T-cell (primary cell): ENCODE data around the gene CPN1. TPM values are rescaled to one million over a fixed set of nuclear protein-coding genes. Genes with fewer than 3 reads are reported as not detected.

Experiments used
- ATAC-seq, 4 experiments: fragments of 200-7000 bp in 3 of 4; fragments of 150-1000 bp in 1 of 4; cut with Tn5 transposase; replicated peaks in 1 of 4; 1 replicate in 3 of 4; 2 replicates in 1 of 4; pipeline ENCODE4 v1.10.0; 2021; ENCODE audit warnings: moderate library complexity in 3 of 4, mild to moderate bottlenecking in 2 of 4, moderate number of reproducible peaks in 1 of 4
- CTCF ChIA-PET, 2 donors: fragments of 300-600 bp; sonication (Branson Sonifier 250); formaldehyde crosslinking; loops; one replicate each; lab custom pipeline; 2022; ENCODE audit warnings: antibody characterized with exemption in 2 of 2; lab: Charles Lee
- POLR2A ChIA-PET, 2 donors: fragments of 300-600 bp; sonication (Branson Sonifier 250); formaldehyde crosslinking; loops; one replicate each; lab custom pipeline; 2022; ENCODE audit warnings: antibody characterized with exemption in 2 of 2; lab: Charles Lee
- DNase-seq, 35 experiments: peaks; one replicate each; pipeline versions ENCODE4 v3.0.0 to v3.0.0-alpha.2; 2013 to 2023
- H3K27ac ChIP-seq: one replicate; pipeline ENCODE4 v1.5.1; 2013; ENCODE audit warnings: low read length
- H3K27me3 ChIP-seq, 2 experiments: replicated peaks in 1 of 2; 1 replicate in 1 of 2; 2 replicates in 1 of 2; pipeline versions ENCODE4 v1.6.1 to v1.7.0; 2013; ENCODE audit warnings: low read length in 1 of 2, mixed read lengths in 1 of 2; ENCODE audit not compliant: control insufficient read depth in 2 of 2, insufficient read depth in 2 of 2; ENCODE audit errors: extremely low read depth in 1 of 2
- H3K36me3 ChIP-seq, 2 donors: 1 replicate in 1 of 2; 2 replicates in 1 of 2; pipeline versions ENCODE4 v1.6.1 to v1.7.0; 2013; ENCODE audit warnings: low read length in 1 of 2; ENCODE audit not compliant: control insufficient read depth in 2 of 2, insufficient read depth in 1 of 2; ENCODE audit errors: extremely low read depth in 1 of 2
- H3K4me1 ChIP-seq, 2 experiments: 1 replicate in 1 of 2; 2 replicates in 1 of 2; pipeline versions ENCODE4 v1.6.1 to v1.7.0; 2013; ENCODE audit warnings: low read length in 2 of 2, mixed read lengths in 1 of 2; ENCODE audit not compliant: insufficient read depth in 2 of 2, control insufficient read depth in 1 of 2; ENCODE audit errors: extremely low read depth in 1 of 2
- H3K4me3 ChIP-seq, 2 donors: 1 replicate in 1 of 2; 2 replicates in 1 of 2; pipeline versions ENCODE4 v1.5.1 to v1.7.0; 2013; ENCODE audit warnings: mild to moderate bottlenecking in 2 of 2, low read length in 1 of 2, moderate library complexity in 1 of 2; ENCODE audit not compliant: control insufficient read depth in 1 of 2; ENCODE audit errors: extremely low read depth in 1 of 2
- H3K9me3 ChIP-seq: 2 replicates; pipeline ENCODE4 v1.7.0; 2013
- H3K27ac Mint-ChIP-seq, 2 donors: one replicate each; pipeline ENCODE4 v1.8.0; 2020 to 2021; ENCODE audit warnings: mild to moderate bottlenecking in 2 of 2, mixed read lengths in 2 of 2
- H3K27me3 Mint-ChIP-seq, 2 donors: one replicate each; pipeline ENCODE4 v1.8.0; 2021 to 2022; ENCODE audit warnings: mixed read lengths in 2 of 2
- H3K36me3 Mint-ChIP-seq: one replicate; pipeline ENCODE4 v1.8.0; 2021; ENCODE audit warnings: mixed read lengths
- H3K4me1 Mint-ChIP-seq, 3 donors: one replicate each; pipeline ENCODE4 v1.8.0; 2020 to 2022; ENCODE audit warnings: mixed read lengths in 3 of 3, mild to moderate bottlenecking in 1 of 3
- H3K4me3 Mint-ChIP-seq, 3 donors: one replicate each; pipeline ENCODE4 v1.8.0; 2020 to 2022; ENCODE audit warnings: mild to moderate bottlenecking in 3 of 3, mixed read lengths in 3 of 3, moderate library complexity in 3 of 3
- H3K9me3 Mint-ChIP-seq, 3 donors: one replicate each; pipeline ENCODE4 v1.8.0; 2020 to 2022; ENCODE audit warnings: mixed read lengths in 3 of 3
- WGBS: methylation state at CpG from one replicate; pipeline ENCODE4 v1.1.5; 2013; ENCODE audit warnings: missing lambda C conversion rate; ENCODE audit not compliant: insufficient coverage; 5-methylcytosine and 5-hydroxymethylcytosine counted together
- total RNA-seq, 35 experiments: library from RNA in 6 of 35; stranded (reverse) in 6 of 35; fragments of 120-200 nt in 1 of 35; gene quantifications; one replicate each; pipeline versions ENCODE4 v1.2.1 to v1.2.4 and lab custom pipeline; 2013 to 2026

CPN1 gene
- total RNA-seq, 5 donors from 2014 or later (not counting 1 experiment from before 2014, with no cell fraction given) = not detected

GRCh38 chr10:100000109-100000644 lies 81.5 kb downstream of the CPN1 start:
- Histone ChIP-seq H3K4me3 (no peak overlapping the region), H3K27me3 (no peaks in the 10 kb centered on the region), H3K9me3 (no peaks in the 10 kb centered on the region), H3K4me1 (peaks cover 0 to under 1% of the 10 kb centered on the region in 2 experiments), H3K27ac (no peak overlapping the region), H3K36me3 (no peaks in the 10 kb centered on the region)
- ChIA-PET CTCF (interaction anchor here in 1 of 2 donors (0.5 kb wide), 1 partner anchor 46 kb away, joined by 3 read pairs; no protein-coding TSS in a partner anchor), POLR2A (no interaction called here)
- ATAC-seq = no peak
- no peak overlapping the region for H3K4me3 Mint-ChIP-seq
- peaks cover 14% of the 10 kb centered on the region for H3K36me3 Mint-ChIP-seq
- no peaks in the 10 kb centered on the region for H3K9me3 Mint-ChIP-seq
- H3K27ac Mint-ChIP-seq = no peak overlapping the region
- peaks cover 0 to 1% of the 10 kb centered on the region in 2 donors for H3K27me3 Mint-ChIP-seq
- peaks cover 5 to 11% (median 6%) of the 10 kb centered on the region in 3 donors for H3K4me1 Mint-ChIP-seq
- DNase-seq = no peak
- 100% methylated on average over 2 of the region's 6 CpGs for WGBS

DNA sequence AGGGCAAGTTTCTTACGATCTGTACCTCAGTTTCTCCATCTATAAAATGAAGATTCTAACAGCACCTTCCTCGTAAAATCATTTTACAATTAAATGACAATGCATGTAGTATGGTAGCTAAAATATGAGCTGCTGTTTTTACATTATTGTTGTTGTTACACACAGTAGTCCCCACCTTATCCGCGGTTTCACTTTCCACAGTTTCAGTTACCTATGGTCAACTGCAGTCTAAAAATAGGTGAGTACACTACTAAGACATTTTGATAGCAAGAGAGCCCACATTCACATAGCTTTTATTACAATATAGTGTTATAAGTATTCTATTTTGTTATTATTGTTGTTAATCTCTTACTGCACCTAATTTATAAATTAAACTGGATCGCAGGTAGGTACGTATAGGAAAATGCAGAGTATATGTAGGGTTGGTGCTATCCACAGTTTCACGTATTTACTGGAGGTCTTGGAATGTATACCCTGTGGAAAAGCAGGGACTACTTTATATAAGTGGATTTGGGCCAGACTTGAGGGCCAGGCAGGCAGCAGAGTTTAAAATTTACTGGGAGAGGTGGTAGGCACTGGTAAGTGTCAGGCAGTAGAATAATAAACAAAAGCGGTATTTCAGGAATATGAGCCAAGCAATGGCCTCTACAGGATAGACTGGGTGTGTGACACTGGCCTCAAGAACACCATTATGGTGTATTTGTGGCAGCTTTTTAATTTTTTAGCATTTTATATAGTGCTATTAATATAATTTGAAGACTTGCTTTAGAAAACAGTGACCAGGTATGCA lies 82.2 kb downstream of the CPN1 start:
- ChIA-PET POLR2A (no interaction called here), CTCF (interaction anchor here in 1 of 2 donors (0.5 kb wide), 1 partner anchor 47 kb away, joined by 3 read pairs; no protein-coding TSS in a partner anchor)
- no peak overlapping the region for H3K27ac ChIP-seq
- H3K9me3 ChIP-seq = no peaks in the 10 kb centered on the region
- Mint-ChIP-seq H3K36me3 (peaks cover 15% of the 10 kb centered on the region), H3K9me3 (no peaks in the 10 kb centered on the region), H3K27ac (no peak overlapping the region), H3K27me3 (peaks cover 0 to 1% of the 10 kb centered on the region in 2 donors), H3K4me3 (no peak overlapping the region), H3K4me1 (peaks cover 9 to 14% (median 11%) of the 10 kb centered on the region in 3 donors)
- no peak overlapping the region for H3K4me3 ChIP-seq
- no peaks in the 10 kb centered on the region for H3K36me3 ChIP-seq
- H3K27me3 ChIP-seq = no peaks in the 10 kb centered on the region
- 83% methylated on average over 1 of the region's 8 CpGs for WGBS
- no peak for DNase-seq
- peaks cover 5 to 6% of the 10 kb centered on the region in 2 experiments for H3K4me1 ChIP-seq
- ATAC-seq = no peak

GRCh38 chr10:99998889-99999288 lies 82.8 kb downstream of the CPN1 start:
- WGBS = 100% methylated on average over 2 of the region's 6 CpGs
- H3K4me3 Mint-ChIP-seq = no peak overlapping the region

DNA sequence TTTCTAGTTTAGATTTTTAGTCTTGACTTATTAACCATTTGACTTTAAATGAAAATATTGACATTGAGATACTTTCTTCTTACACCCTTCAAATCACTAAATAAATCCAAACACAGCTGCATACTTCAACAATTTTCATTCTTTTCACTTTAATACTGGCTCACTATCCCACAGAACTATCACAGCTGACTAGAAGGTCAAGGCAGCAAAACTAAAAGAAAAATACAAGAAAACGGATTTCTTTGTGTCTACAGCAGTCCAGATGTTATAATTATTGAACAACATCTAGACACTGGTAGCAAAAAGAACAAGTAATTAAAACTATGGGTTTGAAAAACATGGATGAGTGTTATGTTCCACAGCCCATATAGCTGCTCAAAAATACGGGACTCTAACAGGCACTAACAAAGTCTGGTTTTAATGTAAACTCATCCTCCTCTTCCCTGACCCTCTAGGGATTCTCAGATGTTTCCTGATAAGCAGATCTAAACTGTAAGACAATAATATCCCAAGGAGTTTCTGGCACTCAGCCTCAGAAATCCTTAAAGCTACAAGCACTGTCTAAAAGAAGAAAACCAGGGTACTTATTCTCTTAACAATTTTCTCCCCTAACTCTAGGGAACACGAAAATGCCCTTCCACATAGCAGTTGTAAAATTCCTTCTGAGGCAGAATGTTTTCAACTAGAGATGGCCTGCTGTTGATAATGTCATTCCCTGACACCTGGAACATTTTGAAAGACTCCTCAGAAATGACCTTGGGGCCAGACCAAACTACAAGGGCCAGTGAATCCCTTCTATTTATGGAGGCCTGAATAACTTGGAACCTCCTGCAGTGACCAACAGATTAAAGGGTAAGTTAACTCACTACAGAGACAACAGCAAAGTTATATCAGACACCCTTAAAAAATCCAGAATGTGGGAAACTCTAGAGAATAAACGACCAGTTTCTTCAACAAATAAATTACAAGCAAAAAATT lies 84.7 kb downstream of the CPN1 start:
- peaks cover 0 to 1% of the 10 kb centered on the region in 2 donors for H3K27me3 Mint-ChIP-seq
- no peak overlapping the region for H3K4me3 Mint-ChIP-seq
- H3K4me1 Mint-ChIP-seq = peaks cover 17 to 25% (median 19%) of the 10 kb centered on the region in 3 donors
- ATAC-seq (no peak), DNase-seq (no peak)
- ChIA-PET POLR2A (no interaction called here), CTCF (no interaction called here)
- Histone ChIP-seq H3K27me3 (no peaks in the 10 kb centered on the region), H3K36me3 (no peaks in the 10 kb centered on the region), H3K27ac (no peak overlapping the region), H3K9me3 (no peaks in the 10 kb centered on the region), H3K4me1 (peaks cover 10% of the 10 kb centered on the region in 2 experiments), H3K4me3 (no peak overlapping the region)
- H3K27ac Mint-ChIP-seq = no peak overlapping the region
- peaks cover 15% of the 10 kb centered on the region for H3K36me3 Mint-ChIP-seq
- no peaks in the 10 kb centered on the region for H3K9me3 Mint-ChIP-seq
- WGBS = 100% methylated on average over 1 of the region's 4 CpGs

More at GRCh38 chr10:99998889-99999288, 82.8 kb downstream of the CPN1 start:
- no peak overlapping the region for H3K4me3 ChIP-seq
- H3K4me1 ChIP-seq = peaks cover 9 to 10% of the 10 kb centered on the region in 2 experiments
- Mint-ChIP-seq H3K27ac (no peak overlapping the region), H3K4me1 (peaks cover 15 to 21% (median 18%) of the 10 kb centered on the region in 3 donors), H3K36me3 (peaks cover 15% of the 10 kb centered on the region), H3K9me3 (no peaks in the 10 kb centered on the region), H3K27me3 (peaks cover 0 to 1% of the 10 kb centered on the region in 2 donors)
- CTCF ChIA-PET = interaction anchor here in 1 of 2 donors (0.8 kb wide), 1 partner anchor 11 kb away, joined by 4 read pairs; the partner anchor contains the start of gene DNMBP
- no peak overlapping the region for H3K27ac ChIP-seq
- no peaks in the 10 kb centered on the region for H3K27me3 ChIP-seq
- POLR2A ChIA-PET = no interaction called here
- no peak for DNase-seq
- no peaks in the 10 kb centered on the region for H3K9me3 ChIP-seq
- H3K36me3 ChIP-seq = no peaks in the 10 kb centered on the region
- no peak for ATAC-seq

DNA sequence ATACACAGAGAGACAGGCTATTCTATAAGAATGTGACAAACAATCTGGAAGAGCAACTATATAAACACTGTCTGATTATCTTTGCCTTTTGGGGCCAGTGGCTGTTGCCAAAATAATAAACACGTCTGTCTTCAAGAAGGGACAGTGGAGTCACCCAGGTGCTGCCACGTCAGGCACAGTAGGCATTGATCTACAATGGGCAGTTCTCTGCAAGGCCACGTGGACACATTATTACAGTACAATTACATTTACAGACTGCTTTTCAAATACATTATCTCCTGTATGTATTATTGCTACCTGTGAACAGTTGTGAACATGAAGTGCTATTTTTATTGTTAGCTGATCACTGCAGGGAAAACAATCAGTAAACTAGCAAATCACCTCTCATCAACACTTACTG lies 86.0 kb downstream of the CPN1 start:
- Histone ChIP-seq H3K27ac (no peak overlapping the region), H3K27me3 (no peaks in the 10 kb centered on the region), H3K36me3 (no peaks in the 10 kb centered on the region), H3K4me3 (no peak overlapping the region), H3K4me1 (peaks cover 10% of the 10 kb centered on the region in 2 experiments), H3K9me3 (no peaks in the 10 kb centered on the region)
- ATAC-seq (no peak), DNase-seq (no peak)
- no peak overlapping the region for H3K4me3 Mint-ChIP-seq
- no peaks in the 10 kb centered on the region for H3K9me3 Mint-ChIP-seq
- peaks cover 0 to under 1% of the 10 kb centered on the region in 2 donors for H3K27me3 Mint-ChIP-seq
- 94% methylated on average over 2 of the region's 3 CpGs for WGBS
- H3K4me1 Mint-ChIP-seq = peaks cover 17 to 25% (median 19%) of the 10 kb centered on the region in 3 donors
- peaks cover 15% of the 10 kb centered on the region for H3K36me3 Mint-ChIP-seq
- ChIA-PET POLR2A (no interaction called here), CTCF (interaction anchor here in 1 of 2 donors (1.1 kb wide), 1 partner anchor 12 kb away, joined by 3 read pairs; no protein-coding TSS in a partner anchor)
- H3K27ac Mint-ChIP-seq = no peak overlapping the region
